ENCODE data around the gene SLC25A10. TPM values are rescaled to one million over a fixed set of nuclear protein-coding genes. Genes with fewer than 3 reads are reported as not detected.

SLC25A10 gene
- total and polyA plus RNA-seq, 10 of the 15 experiments (the other 5 are each of a cell fraction or from before 2014, with no cell fraction given): 0.11 to 72.7 (median 22.3) TPM

- TF ChIP-seq HCFC1 (IDR thresholded peaks at IDR 0.05; ENCODE audit: low read length): no peak
- no peak for TF ChIP-seq RBBP5 (conservative IDR thresholded peaks at IDR 0.05)
Observed at GRCh38 chr17:81687770-81688541, 24.1 kb upstream of the SLC25A10 start (continued).

DNA sequence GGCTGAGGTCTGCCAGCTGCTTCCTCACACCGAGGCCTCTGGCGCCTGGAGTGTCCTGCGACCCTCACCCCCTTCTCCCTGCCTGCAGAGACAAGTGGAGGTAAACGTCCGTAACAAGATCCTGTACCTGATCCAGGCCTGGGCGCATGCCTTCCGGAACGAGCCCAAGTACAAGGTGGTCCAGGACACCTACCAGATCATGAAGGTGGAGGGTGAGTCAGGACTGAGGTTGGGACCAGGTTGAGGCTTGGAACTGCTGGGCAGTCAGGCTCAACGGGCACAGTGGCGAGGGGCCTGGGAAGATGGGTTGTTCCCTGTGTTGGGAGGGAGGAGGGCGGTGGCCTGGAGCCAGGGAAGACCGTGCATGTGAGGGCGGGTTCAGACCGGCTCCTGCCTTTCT lies 23.5 kb upstream of the SLC25A10 start:
- intact Hi-C loops (cut with micrococcal nuclease; ENCODE audit: unreplicated experiment): no loop called here
- H3K9me3 ChIP-seq (replicated peaks; ENCODE audit: control insufficient read depth, insufficient read depth, low read length): no peaks in the 10 kb centered on the region
- H3K4me1 ChIP-seq (ENCODE audit: control insufficient read depth, insufficient read depth, low read length): peaks cover 11% of the 10 kb centered on the region
- H2AFZ ChIP-seq (ENCODE audit: control insufficient read depth, low read depth, low read length): no peak overlapping the region
- FAIRE-seq (no peak), DNase-seq (ENCODE audit: low read depth, low spot score) (no peak), ATAC-seq (no peak)
- peaks cover 25% of the 10 kb centered on the region for H3K79me2 ChIP-seq (ENCODE audit: control insufficient read depth, insufficient read depth, low read length)
- no peaks in the 10 kb centered on the region for H3K27me3 ChIP-seq (replicated peaks in 1 of 2; ENCODE audit: control insufficient read depth in 2 of 2, insufficient read depth in 2 of 2, low read length in 1 of 2)
- in situ Hi-C loops (cut with MboI): no loop called here
- POLR2A ChIA-PET: no interaction called here
- H3K9ac ChIP-seq (ENCODE audit: control insufficient read depth, insufficient read depth, low read length): no peak overlapping the region
- no peak for TF ChIP-seq SUZ12 (IDR thresholded peaks at IDR 0.05; ENCODE audit: unreplicated experiment)
- no peak for TF ChIP-seq HDGF (IDR thresholded peaks at IDR 0.05)
- no peak for TF ChIP-seq NRF1 (conservative IDR thresholded peaks at IDR 0.05; ENCODE audit: low read depth, low read length)
- TF ChIP-seq RAD21 (IDR thresholded peaks at IDR 0.05; ENCODE audit: insufficient read depth, low read depth, low read length): no peak
- no peak for TF ChIP-seq PML (IDR thresholded peaks at IDR 0.05; ENCODE audit: low read length)
- RAD21 ChIA-PET (ENCODE audit: unreplicated experiment): no interaction called here
- H3K27ac ChIP-seq (ENCODE audit: control insufficient read depth, insufficient read depth): no peak overlapping the region
- BruUV-seq (replicated peaks): no TSS peak
- no peak overlapping the region for H3K4me3 ChIP-seq
- SMC1A ChIA-PET (ENCODE audit: uncharacterized antibody, unreplicated experiment): no interaction called here
- peaks cover 8% of the 10 kb centered on the region for H4K20me1 ChIP-seq (ENCODE audit: control insufficient read depth, insufficient read depth)
- H3K4me2 ChIP-seq (ENCODE audit: control insufficient read depth, insufficient read depth): no peak overlapping the region
- 91% methylated on average over 14 of the region's 14 CpGs for WGBS (ENCODE audit: insufficient coverage, insufficient replicate concordance, low lambda C conversion rate, missing lambda C conversion rate)
- peaks cover 7 to 40% of the 10 kb centered on the region in 2 experiments; a peak in 3 of 4 replicates for H3K36me3 ChIP-seq (ENCODE audit: control insufficient read depth in 2 of 2, insufficient read depth in 2 of 2, low read length in 1 of 2)
- CTCF ChIA-PET: no interaction called here

All from GM12878 (cell line).